Heart left ventricle (tissue), 16 donors: ENCODE measurements around the gene EPHA8. TPM values are rescaled to one million over a fixed set of nuclear protein-coding genes. Genes with fewer than 3 reads are reported as not detected.

Source experiments
- ATAC-seq, 4 donors: fragments of 200-7000 bp; cut with Tn5 transposase; one replicate each; pipeline ENCODE4 v1.9.1; 2020 to 2022; ENCODE audit warnings: moderate library complexity in 4 of 4, mild to moderate bottlenecking in 3 of 4, moderate number of reproducible peaks in 1 of 4
- DNase-seq, 5 donors: peaks; one replicate each; pipeline ENCODE4 v3.0.0-alpha.2; 2020
- H3K27ac ChIP-seq, 12 donors: fragments of 200-600 bp; sonication (generic) in 4 of 12; one replicate each; pipeline versions ENCODE4 v1.5.0 to v1.8.0; 2016 to 2022; ENCODE audit warnings: mild to moderate bottlenecking in 2 of 12
- H3K27me3 ChIP-seq, 9 donors: fragments of 200-600 bp; sonication (generic) in 2 of 9; one replicate each; pipeline versions ENCODE4 v1.5.1 to v1.8.0; 2016 to 2022; ENCODE audit warnings: mild to moderate bottlenecking in 3 of 9
- H3K36me3 ChIP-seq, 9 donors: fragments of 200-600 bp; sonication (generic) in 2 of 9; one replicate each; pipeline versions ENCODE4 v1.5.0 to v1.8.0; 2018 to 2022; ENCODE audit warnings: mild to moderate bottlenecking in 2 of 9
- H3K4me1 ChIP-seq, 12 donors: fragments of 200-600 bp; sonication (generic) in 4 of 12; one replicate each; pipeline versions ENCODE4 v1.5.0 to v1.8.0; 2016 to 2022; ENCODE audit warnings: mild to moderate bottlenecking in 3 of 12
- H3K4me3 ChIP-seq, 12 donors: fragments of 200-600 bp; sonication (generic) in 4 of 12; one replicate each; pipeline versions ENCODE4 v1.5.0 to v1.8.0; 2017 to 2022; ENCODE audit warnings: mild to moderate bottlenecking in 9 of 12, moderate library complexity in 4 of 12
- H3K9me3 ChIP-seq, 12 donors: fragments of 200-600 bp; sonication (generic) in 4 of 12; one replicate each; pipeline versions ENCODE4 v1.5.0 to v1.8.0; 2016 to 2022; ENCODE audit warnings: mild to moderate bottlenecking in 1 of 12
- POLR2A ChIP-seq, 2 donors: fragments of 450-650 bp; IDR thresholded peaks; one replicate each; pipeline ENCODE4 v1.6.1; 2017; ENCODE audit warnings: antibody characterized with exemption in 2 of 2, mild to moderate bottlenecking in 2 of 2, moderate library complexity in 2 of 2
- WGBS, 4 donors: extraction: QIAGEN DNeasy Blood & Tissue Kit in 2 of 4; methylation state at CpG; one replicate each; pipeline versions ENCODE4 v1.1.5 to v1.1.7; 2013 to 2018; 5-methylcytosine and 5-hydroxymethylcytosine counted together
- intact Hi-C, 10 donors: fragments of 100-400 bp; cut with DNase I; formaldehyde crosslinking; loops; one replicate each; pipeline versions ENCODE4 v1.11.1 to v1.14.2; 2022
- long read RNA-seq, 3 donors: library from polyadenylated mRNA; unstranded; transcript quantifications; one replicate each; pipeline ENCODE4 v2.0.0, GENCODE V29; 2020 to 2021
- polyA plus RNA-seq, 2 donors: library from polyadenylated mRNA; stranded (reverse); fragments of 200-250 nt; gene quantifications; one replicate each; pipeline ENCODE4 v1.2.3, GENCODE V29; 2013
- total RNA-seq, 9 donors: library from RNA; depleted of rRNA in 2 of 9; stranded (reverse); fragments of >200 nt in 2 of 9; fragmentation: NEBNext Ultra II Directional in 3 of 9; extraction: Animal tissue kit (Norgen Biotek cat#: 25700) in 3 of 9; gene quantifications; one replicate each; pipeline versions ENCODE4 v1.1.0 to v1.2.4, GENCODE V29; 2016 to 2023
- TF ChIP-seq, protein P1 (sequence below), 12 donors: fragments of 200-600 bp; sonication (generic) in 4 of 12; IDR thresholded peaks; one replicate each; pipeline versions ENCODE4 v1.5.0 to v1.8.0; 2018 to 2022; ENCODE audit warnings: antibody characterized with exemption in 12 of 12, mild to moderate bottlenecking in 5 of 12
- donor health status: ischemic (EF 13 %, LVEDD 7.1; RV severe dilation, severe dysfunction).
- donor health status: healthy with polysubstance abuse.
- donor health status: DM: no; HTN: yes; CAD: no.
- donor health status: DM: no; HTN: no; CAD: no.
- donor health status: ischemic (EF 25% LVEDD 6.9; RV normal size, moderate dysfunction).
- donor health status: ischemic (EF 25% LVEDD 5.7; RV mildly dilated, moderate dysfunction).
- donor health status: healthy.
- donor health status: DM: yes; HTN: yes; CAD: no.
- donor health status: ischemic (EF 35%, LVEDD 5.7; RV mildly dilated, moderate dysfunction).
- donor health status: nonischemic (EF 11% LVEDD 7.7; RV severe dilation, severe dysfunction).
- donor health status: DM: yes; HTN: yes; CAD: no.
- donor health status: PGD.
- donor health status: ischemic (EF 29% LVEDD 5.4; RV normal size, mild dysfunction).
- donor health status: nonischemic (EF 23%, LVEDD 6.1; RV moderate dilation, normal function).

The EPHA8 gene
- under 1 TPM in 2 of 9 donors, not detected in 7; 0.08 to 0.12 TPM for total RNA-seq
- polyA plus RNA-seq, result not detected
- long read RNA-seq, donor 1, result 0 reads
- long read RNA-seq, donor 2, result 0 reads
- long read RNA-seq, donor 3, result 0 reads

GRCh38 chr1:22562584-22563583 lies at the start of gene EPHA8:
TSS of gene EPHA8 (plus strand) at chr1:22563489. CDS start at chr1:22563636, 147 bp downstream.
- H3K27ac ChIP-seq, result no peak within 1 kb of the TSS
- 6 to 29% (median 6%) methylated on average over 9 to 81 of the region's 81 CpGs for WGBS, 4 donors
- intact Hi-C loops, result no loop called here
- no peaks in the 10 kb centered on the region for H3K36me3 ChIP-seq
- peak within 1 kb of the TSS in 2 of 12 donors; percentile 21 to 22 for H3K4me3 ChIP-seq
- H3K9me3 ChIP-seq, result no peaks in the 10 kb centered on the region
- H3K27me3 ChIP-seq, result peaks cover 0 to 85% (median 24%) of the 10 kb centered on the region in 9 donors
- peaks cover 0 to 7% (median 0%) of the 10 kb centered on the region in 12 donors for H3K4me1 ChIP-seq
- ATAC-seq, result no peak
- DNase-seq, result no peak
- TF ChIP-seq POLR2A (IDR thresholded peaks at IDR 0.05), result no peak
- TF ChIP-seq, protein P1, sequence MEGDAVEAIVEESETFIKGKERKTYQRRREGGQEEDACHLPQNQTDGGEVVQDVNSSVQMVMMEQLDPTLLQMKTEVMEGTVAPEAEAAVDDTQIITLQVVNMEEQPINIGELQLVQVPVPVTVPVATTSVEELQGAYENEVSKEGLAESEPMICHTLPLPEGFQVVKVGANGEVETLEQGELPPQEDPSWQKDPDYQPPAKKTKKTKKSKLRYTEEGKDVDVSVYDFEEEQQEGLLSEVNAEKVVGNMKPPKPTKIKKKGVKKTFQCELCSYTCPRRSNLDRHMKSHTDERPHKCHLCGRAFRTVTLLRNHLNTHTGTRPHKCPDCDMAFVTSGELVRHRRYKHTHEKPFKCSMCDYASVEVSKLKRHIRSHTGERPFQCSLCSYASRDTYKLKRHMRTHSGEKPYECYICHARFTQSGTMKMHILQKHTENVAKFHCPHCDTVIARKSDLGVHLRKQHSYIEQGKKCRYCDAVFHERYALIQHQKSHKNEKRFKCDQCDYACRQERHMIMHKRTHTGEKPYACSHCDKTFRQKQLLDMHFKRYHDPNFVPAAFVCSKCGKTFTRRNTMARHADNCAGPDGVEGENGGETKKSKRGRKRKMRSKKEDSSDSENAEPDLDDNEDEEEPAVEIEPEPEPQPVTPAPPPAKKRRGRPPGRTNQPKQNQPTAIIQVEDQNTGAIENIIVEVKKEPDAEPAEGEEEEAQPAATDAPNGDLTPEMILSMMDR (IDR thresholded peaks at IDR 0.05), result no peak

DNA sequence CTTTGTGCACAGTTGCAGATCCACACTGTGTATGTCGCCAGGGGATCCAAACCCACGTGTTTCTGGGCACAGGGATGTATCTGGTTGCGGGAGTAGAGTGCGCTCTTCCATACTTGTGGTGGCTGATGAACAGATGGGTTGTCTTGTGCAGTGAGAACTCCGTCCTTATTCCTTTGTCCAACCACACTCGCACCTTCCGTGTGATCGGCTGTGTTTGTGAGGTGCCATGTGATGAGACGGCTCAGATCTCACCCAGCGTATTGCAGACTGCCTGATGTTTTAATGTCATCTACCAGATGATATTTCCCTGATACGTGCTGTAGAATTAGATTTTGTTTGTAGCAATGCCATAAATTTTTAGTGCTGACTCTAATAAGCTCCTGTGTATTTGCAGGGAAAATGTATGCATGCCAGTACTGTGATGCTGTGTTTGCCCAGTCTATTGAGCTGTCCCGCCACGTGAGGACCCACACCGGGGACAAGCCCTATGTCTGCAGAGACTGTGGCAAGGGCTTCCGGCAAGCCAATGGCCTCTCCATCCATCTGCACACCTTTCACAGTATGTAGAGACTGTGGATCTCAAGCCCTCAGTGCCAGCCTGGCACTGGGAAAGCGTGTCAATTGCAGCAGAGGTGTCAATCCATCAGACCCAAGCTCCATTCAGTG lies 46.2 kb upstream of the EPHA8 start:
- intact Hi-C loops, result no loop called here
- Histone ChIP-seq H3K4me3 (no peak overlapping the region), H3K27me3 (no peaks in the 10 kb centered on the region), H3K9me3 (no peaks in the 10 kb centered on the region), H3K36me3 (peaks cover 0 to 100% (median 99%) of the 10 kb centered on the region in 9 donors), H3K27ac (no peak overlapping the region), H3K4me1 (no peaks in the 10 kb centered on the region)
- DNase-seq (no peak), ATAC-seq (no peak)
- 96 to 98% (median 96%) methylated on average over 14 to 16 of the region's 16 CpGs for WGBS, 4 donors
- TF ChIP-seq, protein P1 (IDR thresholded peaks at IDR 0.05), result no peak
- TF ChIP-seq POLR2A (IDR thresholded peaks at IDR 0.05), result no peak

GRCh38 chr1:22517956-22518355 lies 45.3 kb upstream of the EPHA8 start:
- H3K36me3 ChIP-seq, result peaks cover 0 to 99% (median 97%) of the 10 kb centered on the region in 9 donors
- TF ChIP-seq, protein P1 (IDR thresholded peaks at IDR 0.05), result no peak
- no peak for TF ChIP-seq POLR2A (IDR thresholded peaks at IDR 0.05)

DNA sequence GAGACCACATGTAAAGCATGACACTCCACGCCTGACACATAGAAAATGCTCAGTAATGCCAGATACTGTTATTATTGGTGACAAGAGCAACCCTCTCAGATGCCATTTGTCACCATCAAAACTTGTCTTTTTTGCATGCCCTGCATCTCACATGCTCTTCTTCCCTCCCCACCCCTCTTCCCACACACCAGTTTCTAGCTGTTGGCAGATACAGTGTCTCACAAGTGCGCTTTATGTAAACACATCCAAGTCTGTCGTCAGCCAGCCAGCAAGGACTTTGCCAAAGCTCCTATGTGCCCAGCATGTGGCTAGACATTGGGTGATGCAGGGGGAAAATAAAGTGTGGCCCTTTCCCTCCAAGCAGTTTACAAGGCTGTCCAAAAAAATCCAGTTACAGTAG lies 44.9 kb upstream of the EPHA8 start:
- intact Hi-C loops, result no loop called here
- Histone ChIP-seq H3K9me3 (no peaks in the 10 kb centered on the region), H3K4me1 (no peaks in the 10 kb centered on the region), H3K27me3 (no peaks in the 10 kb centered on the region), H3K36me3 (peaks cover 0 to 99% (median 95%) of the 10 kb centered on the region in 9 donors), H3K27ac (no peak overlapping the region), H3K4me3 (no peak overlapping the region)
- 68 to 77% (median 71%) methylated on average over 3 of the region's 3 CpGs for WGBS, 4 donors
- no peak for DNase-seq
- peak in 1 of 4 donors; percentile 26 for ATAC-seq
- TF ChIP-seq POLR2A (IDR thresholded peaks at IDR 0.05), result no peak
- TF ChIP-seq, protein P1 (IDR thresholded peaks at IDR 0.05), result no peak

More at GRCh38 chr1:22517956-22518355, 45.3 kb upstream of the EPHA8 start:
- no peaks in the 10 kb centered on the region for H3K9me3 ChIP-seq
- no peak overlapping the region for H3K27ac ChIP-seq
- 83 to 86% (median 83%) methylated on average over 7 of the region's 7 CpGs for WGBS, 4 donors
- ATAC-seq, result no peak
- no peak for DNase-seq
- intact Hi-C loops, result no loop called here
- no peak overlapping the region for H3K4me3 ChIP-seq
- H3K4me1 ChIP-seq, result no peaks in the 10 kb centered on the region
- H3K27me3 ChIP-seq, result no peaks in the 10 kb centered on the region
